ENCODE measurements around the gene TCF12.
"Not testable (repeated sequence)": the region's sequence is repeated elsewhere in the genome, so short reads cannot be mapped to it uniquely, and the experiment has no call there.

Gene TCF12

GRCh38 chr15:57092252-57092651, 173.8 kb downstream of the TCF12 start:
- no peak for DNase-seq (ENCODE audit: low spot score)

- DNase-seq (ENCODE audit: low spot score), result no peak
Observed at GRCh38 chr15:57094321-57095257, 176.1 kb downstream of the TCF12 start.

GRCh38 chr15:57095896-57096295, 177.5 kb downstream of the TCF12 start:
- DNase-seq (ENCODE audit: low spot score), result no peak

GRCh38 chr15:57097246-57097645, 178.8 kb downstream of the TCF12 start:
- DNase-seq (ENCODE audit: low spot score), result no peak

- DNase-seq (ENCODE audit: low spot score), result not testable (repeated sequence)
Observed at GRCh38 chr15:57097919-57098543, 179.6 kb downstream of the TCF12 start.

GRCh38 chr15:57098896-57099295, 180.5 kb downstream of the TCF12 start:
- DNase-seq (ENCODE audit: low spot score), result no peak

GRCh38 chr15:57100136-57100539, 181.7 kb downstream of the TCF12 start:
- DNase-seq (ENCODE audit: low spot score), result no peak

GRCh38 chr15:57102858-57103257, 184.4 kb downstream of the TCF12 start:
- no peak for DNase-seq (ENCODE audit: low spot score)

- no peak for DNase-seq (ENCODE audit: low spot score)
Observed at GRCh38 chr15:57108296-57108695, 189.9 kb downstream of the TCF12 start.

- no peak for DNase-seq (ENCODE audit: low spot score)
Observed at GRCh38 chr15:57109005-57109404, 190.6 kb downstream of the TCF12 start.

GRCh38 chr15:57111002-57111401, 192.6 kb downstream of the TCF12 start:
- DNase-seq (ENCODE audit: low spot score), result no peak

GRCh38 chr15:57112178-57112577, 193.7 kb downstream of the TCF12 start:
- no peak for DNase-seq (ENCODE audit: low spot score)

- DNase-seq (ENCODE audit: low spot score), result no peak
Observed at GRCh38 chr15:57114070-57114469, 195.6 kb downstream of the TCF12 start.

- DNase-seq (ENCODE audit: low spot score), result no peak
Observed at GRCh38 chr15:57118013-57118799, 199.8 kb downstream of the TCF12 start.

GRCh38 chr15:57122080-57122840, 203.8 kb downstream of the TCF12 start:
- DNase-seq (ENCODE audit: low spot score), result no peak

GRCh38 chr15:57124036-57124435, 205.6 kb downstream of the TCF12 start:
- no peak for DNase-seq (ENCODE audit: low spot score)

- DNase-seq (ENCODE audit: low spot score), result no peak
Observed at GRCh38 chr15:57129064-57129463, 210.6 kb downstream of the TCF12 start.

GRCh38 chr15:57130956-57131355, 212.5 kb downstream of the TCF12 start:
- DNase-seq (ENCODE audit: low spot score), result no peak

- DNase-seq (ENCODE audit: low spot score), result no peak
Observed at GRCh38 chr15:57133127-57133968, 214.9 kb downstream of the TCF12 start.

- DNase-seq (ENCODE audit: low spot score), result no peak
Observed at GRCh38 chr15:57134071-57134605, 215.7 kb downstream of the TCF12 start.

GRCh38 chr15:57134851-57135250, 216.4 kb downstream of the TCF12 start:
- DNase-seq (ENCODE audit: low spot score), result no peak
